Choroid plexus epithelial cell (primary cell): Measurements from ENCODE around the gene SH3PXD2A.
"Not testable (repeated sequence)": the region's sequence is repeated elsewhere in the genome, so short reads cannot be mapped to it uniquely, and the experiment has no call there.

ENCODE experiments used
- DNase-seq: peaks from one replicate; pipeline ENCODE4 v3.0.0-alpha.2; 2010; ENCODE audit warnings: low read depth
- H3K4me3 ChIP-seq: 2 replicates; pipeline ENCODE4 v1.5.1; 2011; ENCODE audit warnings: low read depth, mild to moderate bottlenecking, control low read depth, low read length, moderate library complexity
- CTCF ChIP-seq: conservative IDR thresholded peaks from 2 replicates; pipeline ENCODE4 v1.5.1; 2011; ENCODE audit warnings: low read depth, mild to moderate bottlenecking, control low read depth, inconsistent platforms, low read length, moderate library complexity

Gene SH3PXD2A

GRCh38 chr10:103776878-103777591 is 78.3 kb downstream of the SH3PXD2A start:
- DNase-seq, result no peak
- no peak for TF ChIP-seq CTCF
- no peak overlapping the region for H3K4me3 ChIP-seq

- DNase-seq, result no peak
- TF ChIP-seq CTCF, result peak; percentile 13
- H3K4me3 ChIP-seq, result no peak overlapping the region
Observed at GRCh38 chr10:103775776-103776175, 79.6 kb downstream of the SH3PXD2A start.

- peak overlapping the region; percentile 60 for H3K4me3 ChIP-seq
Observed at GRCh38 chr10:103772846-103773245, 82.5 kb downstream of the SH3PXD2A start.

GRCh38 chr10:103772096-103772845 is 83.1 kb downstream of the SH3PXD2A start:
- peak; percentile 86 for DNase-seq
- peak overlapping the region; percentile 60 for H3K4me3 ChIP-seq
- no peak for TF ChIP-seq CTCF

More at GRCh38 chr10:103772846-103773245, 82.5 kb downstream of the SH3PXD2A start:
- DNase-seq, result not testable (repeated sequence)

GRCh38 chr10:103770139-103770538 is 85.2 kb downstream of the SH3PXD2A start:
- no peak for TF ChIP-seq CTCF
- H3K4me3 ChIP-seq, result no peak overlapping the region
- no peak for DNase-seq

- TF ChIP-seq CTCF, result no peak
- no peak for DNase-seq
- H3K4me3 ChIP-seq, result no peak overlapping the region
Observed at GRCh38 chr10:103769176-103769575, 86.2 kb downstream of the SH3PXD2A start.

- H3K4me3 ChIP-seq, result no peak overlapping the region
- DNase-seq, result no peak
- TF ChIP-seq CTCF, result no peak
Observed at GRCh38 chr10:103768345-103768744, 87.0 kb downstream of the SH3PXD2A start.
